ENCODE results near the gene AKAP12.
A peak's percentile ranks its signal among the peaks of the same experiment; 100 is the strongest.

Gene AKAP12

GRCh38 chr6:151275121-151275520 is 35.4 kb downstream of the AKAP12 start:
- no peak overlapping the region for H3K4me3 ChIP-seq (ENCODE audit: low read depth in 1 of 5, low read length in 5 of 5)
- H3K9ac ChIP-seq (ENCODE audit: low read length in 5 of 5), result no peak overlapping the region
- H3K4me1 ChIP-seq (ENCODE audit: control insufficient read depth in 5 of 5, insufficient read depth in 5 of 5, low read length in 5 of 5), result peaks cover 0 to 30% (median 12%) of the 10 kb centered on the region in 5 donors
- no peak overlapping the region for H3K27ac ChIP-seq (ENCODE audit: low read depth, low read length)
- H3K9me3 ChIP-seq (ENCODE audit: control insufficient read depth in 5 of 5, low read length in 5 of 5), result no peaks in the 10 kb centered on the region
- H3K27me3 ChIP-seq (ENCODE audit: control insufficient read depth in 5 of 5, insufficient read depth in 4 of 5, low read length in 5 of 5), result no peaks in the 10 kb centered on the region
- no peaks in the 10 kb centered on the region for H3K36me3 ChIP-seq (ENCODE audit: control insufficient read depth in 5 of 5, insufficient read depth in 5 of 5, low read length in 5 of 5)

- Histone ChIP-seq H3K9me3 (ENCODE audit: control insufficient read depth in 5 of 5, low read length in 5 of 5) (no peaks in the 10 kb centered on the region), H3K9ac (ENCODE audit: low read length in 5 of 5) (no peak overlapping the region), H3K27ac (ENCODE audit: low read depth, low read length) (peak overlapping the region; percentile 69), H3K4me3 (ENCODE audit: low read depth in 1 of 5, low read length in 5 of 5) (no peak overlapping the region), H3K27me3 (ENCODE audit: control insufficient read depth in 5 of 5, insufficient read depth in 4 of 5, low read length in 5 of 5) (no peaks in the 10 kb centered on the region), H3K4me1 (ENCODE audit: control insufficient read depth in 5 of 5, insufficient read depth in 5 of 5, low read length in 5 of 5) (peaks cover 0 to 31% (median 13%) of the 10 kb centered on the region in 5 donors), H3K36me3 (ENCODE audit: control insufficient read depth in 5 of 5, insufficient read depth in 5 of 5, low read length in 5 of 5) (no peaks in the 10 kb centered on the region)
These were observed 35.8 kb downstream of the AKAP12 start for GRCh38 chr6:151275566-151275965.

DNA sequence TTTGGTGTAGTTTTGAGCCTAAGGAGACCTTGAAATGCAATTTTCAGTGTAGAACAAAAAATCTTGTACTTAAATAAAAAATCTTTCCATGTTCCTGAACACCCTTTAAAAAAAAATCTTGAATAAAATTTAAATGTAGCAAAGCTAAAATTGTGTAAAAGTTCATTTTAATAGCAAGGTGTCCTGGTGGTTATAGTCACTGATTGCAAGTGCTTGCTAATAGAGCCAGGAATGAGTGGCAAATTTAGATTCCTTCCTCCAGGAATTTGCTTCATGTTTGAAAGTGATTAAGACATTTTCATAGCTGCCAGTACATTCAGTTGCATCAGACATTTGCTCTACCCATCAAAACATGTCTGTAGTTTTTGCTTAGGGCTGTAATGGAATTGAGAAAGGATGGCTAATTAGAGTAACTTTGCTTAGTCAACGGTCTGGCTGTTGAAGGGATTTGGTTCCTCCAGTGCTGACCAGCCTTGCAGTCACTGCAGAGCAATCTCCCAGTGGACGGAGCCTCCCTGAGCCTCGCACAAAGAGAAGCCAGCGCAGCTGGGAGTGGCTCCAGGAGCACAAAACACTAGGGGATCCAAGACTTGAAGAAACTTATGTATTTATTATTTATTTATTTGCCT is 36.5 kb downstream of the AKAP12 start:
- peak overlapping the region in 1 of 5 donors; percentile 23 for H3K4me3 ChIP-seq (ENCODE audit: low read depth in 1 of 5, low read length in 5 of 5)
- H3K36me3 ChIP-seq (ENCODE audit: control insufficient read depth in 5 of 5, insufficient read depth in 5 of 5, low read length in 5 of 5), result no peaks in the 10 kb centered on the region
- H3K9ac ChIP-seq (ENCODE audit: low read length in 5 of 5), result no peak overlapping the region
- no peaks in the 10 kb centered on the region for H3K27me3 ChIP-seq (ENCODE audit: control insufficient read depth in 5 of 5, insufficient read depth in 4 of 5, low read length in 5 of 5)
- H3K9me3 ChIP-seq (ENCODE audit: control insufficient read depth in 5 of 5, low read length in 5 of 5), result no peaks in the 10 kb centered on the region
- peaks cover 0 to 30% (median 19%) of the 10 kb centered on the region in 5 donors for H3K4me1 ChIP-seq (ENCODE audit: control insufficient read depth in 5 of 5, insufficient read depth in 5 of 5, low read length in 5 of 5)
- peak overlapping the region; percentile 69 for H3K27ac ChIP-seq (ENCODE audit: low read depth, low read length)

DNA sequence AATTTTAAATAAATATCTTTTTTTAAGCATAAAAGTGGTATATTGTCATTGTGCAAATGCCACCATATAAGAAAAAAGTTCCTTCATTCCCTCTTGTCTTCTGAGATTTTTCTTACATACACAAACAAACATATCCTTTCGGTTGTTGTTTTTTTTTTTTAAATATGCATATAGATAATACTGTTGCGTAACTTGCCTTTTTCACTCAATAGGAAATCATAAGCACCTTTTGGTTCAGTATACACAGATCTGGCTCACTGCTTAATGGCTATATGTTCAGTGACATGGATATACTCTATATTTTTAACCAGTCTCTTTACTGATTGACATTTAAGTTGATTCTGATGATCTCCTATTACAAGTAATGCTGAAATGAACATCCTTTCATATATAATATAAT is 40.1 kb downstream of the AKAP12 start:
- Histone ChIP-seq H3K4me3 (ENCODE audit: low read depth in 1 of 5, low read length in 5 of 5) (no peak overlapping the region), H3K27ac (ENCODE audit: low read depth, low read length) (no peak overlapping the region), H3K36me3 (ENCODE audit: control insufficient read depth in 5 of 5, insufficient read depth in 5 of 5, low read length in 5 of 5) (no peaks in the 10 kb centered on the region), H3K27me3 (ENCODE audit: control insufficient read depth in 5 of 5, insufficient read depth in 4 of 5, low read length in 5 of 5) (no peaks in the 10 kb centered on the region), H3K9me3 (ENCODE audit: control insufficient read depth in 5 of 5, low read length in 5 of 5) (no peaks in the 10 kb centered on the region), H3K9ac (ENCODE audit: low read length in 5 of 5) (no peak overlapping the region), H3K4me1 (ENCODE audit: control insufficient read depth in 5 of 5, insufficient read depth in 5 of 5, low read length in 5 of 5) (peaks cover 4 to 29% (median 22%) of the 10 kb centered on the region in 5 donors)

DNA sequence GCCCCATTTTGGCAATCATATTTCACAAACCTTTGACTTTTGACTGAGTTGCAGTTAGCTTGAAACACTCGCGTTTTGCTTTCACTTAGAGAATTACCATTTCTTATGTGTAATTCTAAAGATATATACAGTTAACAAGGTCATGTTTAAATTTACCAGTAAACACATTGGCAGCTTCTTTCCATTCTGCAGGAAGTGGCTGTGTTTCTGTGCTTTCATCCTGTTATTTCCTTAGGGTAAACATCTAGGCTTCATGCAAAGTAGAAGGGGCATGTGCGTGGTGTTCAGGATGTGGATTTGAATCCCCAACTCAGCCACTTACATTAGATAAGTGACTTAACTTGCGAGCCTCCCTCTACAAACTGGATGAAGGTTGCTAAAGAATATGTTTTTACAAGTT is 41.1 kb downstream of the AKAP12 start:
- H3K9me3 ChIP-seq (ENCODE audit: control insufficient read depth in 5 of 5, low read length in 5 of 5), result no peaks in the 10 kb centered on the region
- H3K27me3 ChIP-seq (ENCODE audit: control insufficient read depth in 5 of 5, insufficient read depth in 4 of 5, low read length in 5 of 5), result no peaks in the 10 kb centered on the region
- H3K36me3 ChIP-seq (ENCODE audit: control insufficient read depth in 5 of 5, insufficient read depth in 5 of 5, low read length in 5 of 5), result no peaks in the 10 kb centered on the region
- H3K4me3 ChIP-seq (ENCODE audit: low read depth in 1 of 5, low read length in 5 of 5), result peak overlapping the region in 1 of 5 donors; percentile 38
- peaks cover 4 to 37% (median 29%) of the 10 kb centered on the region in 5 donors for H3K4me1 ChIP-seq (ENCODE audit: control insufficient read depth in 5 of 5, insufficient read depth in 5 of 5, low read length in 5 of 5)
- H3K27ac ChIP-seq (ENCODE audit: low read depth, low read length), result peak overlapping the region; percentile 72
- H3K9ac ChIP-seq (ENCODE audit: low read length in 5 of 5), result peak overlapping the region in 1 of 5 donors; percentile 5

DNA sequence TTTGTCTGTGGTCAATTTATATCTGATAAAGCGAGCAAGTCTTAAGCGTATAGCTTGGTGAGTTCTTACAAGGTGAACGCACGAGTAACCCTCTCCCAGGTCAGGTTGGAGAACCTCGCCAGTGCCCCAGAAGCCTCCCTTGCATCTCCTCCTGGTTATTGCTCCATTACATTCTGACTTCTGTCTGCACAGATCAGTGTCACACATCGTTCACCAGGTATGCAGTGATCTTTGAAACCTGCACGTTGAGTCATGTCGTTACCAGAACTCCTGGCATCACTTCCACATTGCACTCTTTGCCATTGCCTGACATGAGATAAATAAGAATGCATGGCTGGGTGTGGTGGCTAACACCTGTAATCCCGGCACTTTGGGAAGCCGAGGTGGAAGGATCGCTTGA is 44.2 kb downstream of the AKAP12 start:
- peaks cover 4 to 32% (median 28%) of the 10 kb centered on the region in 5 donors for H3K4me1 ChIP-seq (ENCODE audit: control insufficient read depth in 5 of 5, insufficient read depth in 5 of 5, low read length in 5 of 5)
- H3K9me3 ChIP-seq (ENCODE audit: control insufficient read depth in 5 of 5, low read length in 5 of 5), result no peaks in the 10 kb centered on the region
- H3K4me3 ChIP-seq (ENCODE audit: low read depth in 1 of 5, low read length in 5 of 5), result no peak overlapping the region
- no peaks in the 10 kb centered on the region for H3K27me3 ChIP-seq (ENCODE audit: control insufficient read depth in 5 of 5, insufficient read depth in 4 of 5, low read length in 5 of 5)
- peak overlapping the region; percentile 57 for H3K27ac ChIP-seq (ENCODE audit: low read depth, low read length)
- H3K9ac ChIP-seq (ENCODE audit: low read length in 5 of 5), result no peak overlapping the region
- no peaks in the 10 kb centered on the region for H3K36me3 ChIP-seq (ENCODE audit: control insufficient read depth in 5 of 5, insufficient read depth in 5 of 5, low read length in 5 of 5)

DNA sequence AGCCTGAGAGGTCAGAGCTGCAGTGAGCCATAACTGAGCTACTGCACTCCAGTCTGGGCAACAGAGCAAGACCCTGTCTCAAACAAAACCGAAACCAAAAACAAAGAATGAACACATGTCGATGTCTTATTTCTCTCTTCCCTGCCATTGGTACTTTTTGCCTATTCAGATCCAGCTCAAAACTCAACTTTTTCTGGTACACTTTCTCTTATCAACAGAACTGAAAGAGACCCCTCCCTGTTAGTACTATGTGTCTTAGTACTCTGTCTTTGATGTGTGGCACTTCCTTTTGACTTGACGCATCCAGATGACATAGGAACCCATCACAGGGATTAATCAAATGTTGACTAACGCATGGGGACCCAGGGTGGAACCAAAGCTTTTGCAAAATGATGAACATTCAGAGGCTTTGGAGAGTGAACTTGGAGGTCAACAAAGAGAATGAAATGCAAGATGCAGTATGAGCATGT is 44.8 kb downstream of the AKAP12 start:
- Histone ChIP-seq H3K27me3 (ENCODE audit: control insufficient read depth in 5 of 5, insufficient read depth in 4 of 5, low read length in 5 of 5) (no peaks in the 10 kb centered on the region), H3K4me3 (ENCODE audit: low read depth in 1 of 5, low read length in 5 of 5) (peak overlapping the region in 1 of 5 donors; percentile 8), H3K4me1 (ENCODE audit: control insufficient read depth in 5 of 5, insufficient read depth in 5 of 5, low read length in 5 of 5) (peaks cover 4 to 32% (median 28%) of the 10 kb centered on the region in 5 donors), H3K27ac (ENCODE audit: low read depth, low read length) (peak overlapping the region; percentile 57), H3K9ac (ENCODE audit: low read length in 5 of 5) (no peak overlapping the region), H3K36me3 (ENCODE audit: control insufficient read depth in 5 of 5, insufficient read depth in 5 of 5, low read length in 5 of 5) (no peaks in the 10 kb centered on the region), H3K9me3 (ENCODE audit: control insufficient read depth in 5 of 5, low read length in 5 of 5) (no peaks in the 10 kb centered on the region)

DNA sequence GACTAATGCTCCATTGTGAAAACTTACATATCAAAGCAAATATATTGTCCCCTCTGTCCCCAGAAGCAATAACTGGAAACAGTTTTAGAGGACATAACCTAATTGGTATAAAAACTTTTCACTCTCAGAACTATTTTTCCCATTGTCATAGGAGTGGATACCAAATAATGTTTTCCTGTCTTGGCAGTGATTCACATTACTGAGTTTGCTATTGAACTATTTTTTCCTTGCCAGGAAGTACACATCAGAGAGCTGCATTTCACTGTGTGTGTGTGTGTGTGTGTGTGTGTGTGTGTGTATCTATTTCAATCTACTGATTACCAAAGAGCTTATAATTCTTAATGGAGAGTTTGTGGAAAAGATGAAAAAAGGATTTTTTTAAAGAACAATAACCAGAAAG is 45.4 kb downstream of the AKAP12 start:
- Histone ChIP-seq H3K27ac (ENCODE audit: low read depth, low read length) (peak overlapping the region; percentile 57), H3K4me1 (ENCODE audit: control insufficient read depth in 5 of 5, insufficient read depth in 5 of 5, low read length in 5 of 5) (peaks cover 4 to 36% (median 28%) of the 10 kb centered on the region in 5 donors)

DNA sequence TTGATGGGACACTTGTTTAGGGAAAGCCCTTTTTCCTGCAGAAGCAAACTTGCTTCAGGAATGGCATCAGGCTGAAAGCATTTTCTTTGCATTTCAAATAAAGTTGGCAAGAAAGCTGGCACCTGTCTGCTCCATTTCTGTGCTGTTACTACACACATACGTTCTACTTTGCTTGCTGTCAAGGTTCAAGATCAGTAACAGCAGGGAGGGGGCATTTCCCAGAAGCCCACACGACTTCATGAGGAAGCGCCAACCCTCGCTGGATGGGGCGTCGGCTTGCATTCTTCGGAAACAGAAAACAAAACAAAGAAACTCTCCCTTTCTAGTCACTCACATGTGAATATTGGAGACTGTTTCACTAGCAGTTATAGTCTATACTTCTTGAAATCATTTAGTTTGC is 46.4 kb downstream of the AKAP12 start:
- Histone ChIP-seq H3K4me3 (ENCODE audit: low read depth in 1 of 5, low read length in 5 of 5) (peak overlapping the region in 4 of 5 donors; percentile 29 to 40 (median 33)), H3K27me3 (ENCODE audit: control insufficient read depth in 5 of 5, insufficient read depth in 4 of 5, low read length in 5 of 5) (no peaks in the 10 kb centered on the region), H3K4me1 (ENCODE audit: control insufficient read depth in 5 of 5, insufficient read depth in 5 of 5, low read length in 5 of 5) (peaks cover 5 to 35% (median 29%) of the 10 kb centered on the region in 5 donors), H3K9ac (ENCODE audit: low read length in 5 of 5) (no peak overlapping the region), H3K9me3 (ENCODE audit: control insufficient read depth in 5 of 5, low read length in 5 of 5) (no peaks in the 10 kb centered on the region), H3K36me3 (ENCODE audit: control insufficient read depth in 5 of 5, insufficient read depth in 5 of 5, low read length in 5 of 5) (no peaks in the 10 kb centered on the region), H3K27ac (ENCODE audit: low read depth, low read length) (no peak overlapping the region)

More for the DNA sequence above, 45.4 kb downstream of the AKAP12 start:
- Histone ChIP-seq H3K4me3 (ENCODE audit: low read depth in 1 of 5, low read length in 5 of 5) (peak overlapping the region in 1 of 5 donors; percentile 8), H3K9ac (ENCODE audit: low read length in 5 of 5) (no peak overlapping the region), H3K27me3 (ENCODE audit: control insufficient read depth in 5 of 5, insufficient read depth in 4 of 5, low read length in 5 of 5) (no peaks in the 10 kb centered on the region), H3K9me3 (ENCODE audit: control insufficient read depth in 5 of 5, low read length in 5 of 5) (no peaks in the 10 kb centered on the region), H3K36me3 (ENCODE audit: control insufficient read depth in 5 of 5, insufficient read depth in 5 of 5, low read length in 5 of 5) (no peaks in the 10 kb centered on the region)

- H3K9ac ChIP-seq (ENCODE audit: low read length in 5 of 5), result no peak overlapping the region
- H3K9me3 ChIP-seq (ENCODE audit: control insufficient read depth in 5 of 5, low read length in 5 of 5), result no peaks in the 10 kb centered on the region
- peaks cover 12 to 59% (median 47%) of the 10 kb centered on the region in 5 donors for H3K4me1 ChIP-seq (ENCODE audit: control insufficient read depth in 5 of 5, insufficient read depth in 5 of 5, low read length in 5 of 5)
- H3K4me3 ChIP-seq (ENCODE audit: low read depth in 1 of 5, low read length in 5 of 5), result no peak overlapping the region
- H3K27me3 ChIP-seq (ENCODE audit: control insufficient read depth in 5 of 5, insufficient read depth in 4 of 5, low read length in 5 of 5), result no peaks in the 10 kb centered on the region
- H3K36me3 ChIP-seq (ENCODE audit: control insufficient read depth in 5 of 5, insufficient read depth in 5 of 5, low read length in 5 of 5), result no peaks in the 10 kb centered on the region
- no peak overlapping the region for H3K27ac ChIP-seq (ENCODE audit: low read depth, low read length)
These were observed 49.1 kb downstream of the AKAP12 start for GRCh38 chr6:151288712-151289398.
